Neuronal stem cell (in vitro differentiated cells): Measurements from ENCODE around the gene DRD5.

Source experiments
- DNase-seq: peaks from one replicate; pipeline ENCODE4 v3.0.0-alpha.2; 2013; ENCODE audit warnings: low spot score
- H2AFZ ChIP-seq: one replicate; pipeline ENCODE4 v1.6.1; 2013; ENCODE audit warnings: mild to moderate bottlenecking, low read length, inconsistent platforms
- H2AK5ac ChIP-seq: 2 replicates; pipeline ENCODE4 v1.6.1; 2013; ENCODE audit warnings: low read depth, mild to moderate bottlenecking, inconsistent platforms, low read length, moderate library complexity, mixed read lengths
- H2BK120ac ChIP-seq: 2 replicates; pipeline ENCODE4 v1.6.1; 2013; ENCODE audit warnings: low read depth, mild to moderate bottlenecking, inconsistent platforms, low read length, moderate library complexity, mixed read lengths
- H2BK12ac ChIP-seq: one replicate; pipeline ENCODE4 v1.6.1; 2013; ENCODE audit warnings: low read length, inconsistent platforms
- H2BK15ac ChIP-seq: 2 replicates; pipeline ENCODE4 v1.6.1; 2013; ENCODE audit warnings: mild to moderate bottlenecking, low read length, inconsistent platforms, mixed read lengths
- H2BK5ac ChIP-seq: one replicate; pipeline ENCODE4 v1.6.1; 2013; ENCODE audit warnings: inconsistent platforms, mild to moderate bottlenecking, low read length, moderate library complexity
- H3K14ac ChIP-seq: one replicate; pipeline ENCODE4 v1.6.1; 2013; ENCODE audit warnings: low read length, inconsistent platforms
- H3K18ac ChIP-seq: 2 replicates; pipeline ENCODE4 v1.6.1; 2013; ENCODE audit warnings: low read length, inconsistent platforms
- H3K23ac ChIP-seq: 2 replicates; pipeline ENCODE4 v1.6.1; 2013; ENCODE audit warnings: low read depth, mild to moderate bottlenecking, mixed read lengths, low read length, inconsistent platforms; ENCODE audit not compliant: poor library complexity
- H3K27ac ChIP-seq: replicated peaks from 3 replicates; pipeline ENCODE4 v1.5.1; 2013; ENCODE audit warnings: low read length, inconsistent platforms
- H3K27me3 ChIP-seq, 3 experiments: 2 replicates each; pipeline ENCODE4 v1.6.1; 2013; ENCODE audit warnings: low read length in 3 of 3, mild to moderate bottlenecking in 2 of 3, inconsistent platforms in 1 of 3, low read depth in 1 of 3, mixed read lengths in 1 of 3, moderate library complexity in 1 of 3; ENCODE audit not compliant: control insufficient read depth in 3 of 3, insufficient read depth in 3 of 3
- H3K36me3 ChIP-seq, 2 donors: replicated peaks in 1 of 2; 2 replicates each; pipeline ENCODE4 v1.6.1; 2013; ENCODE audit warnings: low read length in 2 of 2; ENCODE audit not compliant: control insufficient read depth in 2 of 2, insufficient read depth in 2 of 2
- H3K4ac ChIP-seq: 2 replicates; pipeline ENCODE4 v1.6.1; 2013; ENCODE audit warnings: inconsistent platforms, mild to moderate bottlenecking, low read length, moderate library complexity
- H3K4me1 ChIP-seq, 2 donors: 1 replicate in 1 of 2; 2 replicates in 1 of 2; pipeline ENCODE4 v1.6.1; 2013; ENCODE audit warnings: low read length in 2 of 2, low read depth in 1 of 2; ENCODE audit not compliant: control insufficient read depth in 2 of 2, insufficient read depth in 1 of 2
- H3K4me2 ChIP-seq: one replicate; pipeline ENCODE4 v1.6.1; 2013; ENCODE audit warnings: mild to moderate bottlenecking, low read length, inconsistent platforms; ENCODE audit not compliant: insufficient read depth, poor library complexity, severe bottlenecking
- H3K4me3 ChIP-seq, 2 donors: 2 replicates each; pipeline ENCODE4 v1.5.1; 2013; ENCODE audit warnings: low read length in 2 of 2, mild to moderate bottlenecking in 2 of 2, inconsistent platforms in 1 of 2, moderate library complexity in 1 of 2
- H3K79me1 ChIP-seq: one replicate; pipeline ENCODE4 v1.6.1; 2013; ENCODE audit warnings: low read depth, mild to moderate bottlenecking, inconsistent platforms, low read length, moderate library complexity
- H3K9ac ChIP-seq: one replicate; pipeline ENCODE4 v1.6.1; 2013; ENCODE audit warnings: mild to moderate bottlenecking, low read depth, low read length, inconsistent platforms; ENCODE audit not compliant: poor library complexity
- H3K9me3 ChIP-seq, 2 donors: replicated peaks in 1 of 2; 2 replicates each; pipeline versions ENCODE3 to v1.6.1; 2013; ENCODE audit warnings: low read length in 2 of 2, mild to moderate bottlenecking in 2 of 2, inconsistent platforms in 1 of 2, low read depth in 1 of 2, mixed read lengths in 1 of 2, moderate library complexity in 1 of 2; ENCODE audit not compliant: control insufficient read depth in 2 of 2, insufficient read depth in 1 of 2
- H4K8ac ChIP-seq: one replicate; pipeline ENCODE4 v1.6.1; 2013; ENCODE audit warnings: low read depth, mild to moderate bottlenecking, inconsistent platforms, low read length, moderate library complexity
- H4K91ac ChIP-seq: one replicate; pipeline ENCODE4 v1.6.1; 2013; ENCODE audit warnings: low read length, low read depth, mild to moderate bottlenecking, inconsistent platforms; ENCODE audit not compliant: poor library complexity
- WGBS, 2 donors: extraction: QIAGEN DNeasy Blood & Tissue Kit; methylation state at CpG; one replicate each; pipeline ENCODE4 v1.1.7; 2013; ENCODE audit warnings: missing lambda C conversion rate in 2 of 2, mixed read lengths in 1 of 2; ENCODE audit not compliant: insufficient read length in 2 of 2, insufficient replicate concordance in 1 of 2; ENCODE audit errors: extremely low coverage in 2 of 2; 5-methylcytosine and 5-hydroxymethylcytosine counted together

Gene DRD5

DNA sequence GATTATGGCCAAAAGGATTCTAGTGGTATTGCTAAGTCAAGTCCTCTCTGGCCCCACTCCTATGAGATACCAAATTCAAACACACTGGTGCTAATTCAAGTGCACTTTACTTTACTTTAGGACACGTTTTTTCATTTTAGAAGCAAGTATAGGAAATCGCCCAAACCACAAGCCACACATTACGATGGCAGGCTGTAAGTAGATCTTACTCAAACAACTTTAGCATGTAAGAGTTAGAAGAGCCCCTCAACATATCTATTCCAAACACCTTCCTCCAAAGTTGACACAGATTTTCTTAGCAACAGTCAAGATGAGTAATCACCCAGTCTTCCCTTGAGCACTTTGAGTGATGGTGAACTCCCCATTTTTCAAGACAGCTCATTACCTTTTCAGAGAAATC is 43.6 kb downstream of the DRD5 start:
- no peak overlapping the region for H3K4ac ChIP-seq
- H3K4me1 ChIP-seq: no peaks in the 10 kb centered on the region
- H3K4me2 ChIP-seq: no peak overlapping the region
- H3K79me1 ChIP-seq: no peaks in the 10 kb centered on the region
- no peak overlapping the region for H3K4me3 ChIP-seq
- H2BK120ac ChIP-seq: no peak overlapping the region
- H3K18ac ChIP-seq: no peak overlapping the region
- no peak overlapping the region for H2AFZ ChIP-seq
- H3K9me3 ChIP-seq: no peaks in the 10 kb centered on the region
- H2BK15ac ChIP-seq: no peak overlapping the region
- H3K27ac ChIP-seq: no peak overlapping the region
- H2BK5ac ChIP-seq: no peak overlapping the region
- DNase-seq: no peak
- H4K91ac ChIP-seq: no peak overlapping the region
- H3K14ac ChIP-seq: no peak overlapping the region
- WGBS, 2 donors: no CpG with 5 or more reads among the region's 3 CpGs
- no peak overlapping the region for H2BK12ac ChIP-seq
- H3K23ac ChIP-seq: no peak overlapping the region
- no peaks in the 10 kb centered on the region for H3K36me3 ChIP-seq
- no peak overlapping the region for H2AK5ac ChIP-seq
- H3K27me3 ChIP-seq: no peaks in the 10 kb centered on the region
- H4K8ac ChIP-seq: no peak overlapping the region
- no peak overlapping the region for H3K9ac ChIP-seq

GRCh38 chr4:9826551-9826950 is 45.1 kb downstream of the DRD5 start:
- Histone ChIP-seq H3K79me1 (no peaks in the 10 kb centered on the region), H3K4me1 (no peaks in the 10 kb centered on the region), H3K36me3 (no peaks in the 10 kb centered on the region), H3K18ac (no peak overlapping the region), H3K23ac (no peak overlapping the region), H4K91ac (no peak overlapping the region), H3K4me3 (no peak overlapping the region), H2BK5ac (no peak overlapping the region), H2AK5ac (no peak overlapping the region), H4K8ac (no peak overlapping the region), H3K9me3 (no peaks in the 10 kb centered on the region), H2BK12ac (no peak overlapping the region), H3K4ac (no peak overlapping the region), H3K14ac (no peak overlapping the region), H2BK120ac (no peak overlapping the region), H3K4me2 (no peak overlapping the region), H3K27me3 (no peaks in the 10 kb centered on the region), H2BK15ac (no peak overlapping the region), H2AFZ (no peak overlapping the region), H3K27ac (no peak overlapping the region), H3K9ac (no peak overlapping the region)
- WGBS, 2 donors: no CpG with 5 or more reads among the region's 1 CpG
- DNase-seq: no peak

- no peaks in the 10 kb centered on the region for H3K79me1 ChIP-seq
- no peak overlapping the region for H3K23ac ChIP-seq
- H3K18ac ChIP-seq: no peak overlapping the region
- H3K36me3 ChIP-seq: no peaks in the 10 kb centered on the region
- no peak for DNase-seq
- no peaks in the 10 kb centered on the region for H3K27me3 ChIP-seq
- no peak overlapping the region for H3K4me3 ChIP-seq
- H4K91ac ChIP-seq: no peak overlapping the region
- H3K9ac ChIP-seq: no peak overlapping the region
- no peak overlapping the region for H3K4me2 ChIP-seq
- no peak overlapping the region for H2BK5ac ChIP-seq
- no peak overlapping the region for H2BK120ac ChIP-seq
- no peak overlapping the region for H2AFZ ChIP-seq
- H4K8ac ChIP-seq: no peak overlapping the region
- H3K9me3 ChIP-seq: no peaks in the 10 kb centered on the region
- no peak overlapping the region for H3K4ac ChIP-seq
- no peak overlapping the region for H3K27ac ChIP-seq
- H3K14ac ChIP-seq: no peak overlapping the region
- H2BK12ac ChIP-seq: no peak overlapping the region
- H2AK5ac ChIP-seq: no peak overlapping the region
- no CpG with 5 or more reads among the region's 2 CpGs for WGBS, 2 donors
- H2BK15ac ChIP-seq: no peak overlapping the region
- no peaks in the 10 kb centered on the region for H3K4me1 ChIP-seq
Observed at GRCh38 chr4:9832640-9833039, 51.2 kb downstream of the DRD5 start.

DNA sequence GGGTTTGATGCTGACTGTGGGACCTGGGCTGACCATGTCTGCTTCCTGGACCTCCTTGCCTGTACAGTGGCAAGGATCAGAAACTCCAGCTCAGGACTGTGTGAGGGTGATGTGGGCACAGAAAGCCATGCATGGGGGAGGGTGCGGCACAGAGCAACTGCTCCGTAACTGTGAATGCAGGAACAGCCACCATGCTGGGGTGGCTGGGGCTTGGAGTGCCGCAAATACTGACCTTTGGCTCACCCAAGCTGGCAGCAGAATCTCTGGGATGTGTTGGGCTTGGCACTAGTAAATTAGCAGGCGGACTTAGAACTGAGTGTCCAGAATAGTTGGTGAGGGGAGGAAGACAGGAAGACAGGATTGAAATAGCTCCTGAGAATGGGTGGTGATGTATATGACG is 52.0 kb downstream of the DRD5 start:
- Histone ChIP-seq H2AFZ (no peak overlapping the region), H4K8ac (no peak overlapping the region), H3K18ac (no peak overlapping the region), H2BK15ac (no peak overlapping the region), H2BK5ac (no peak overlapping the region), H4K91ac (no peak overlapping the region), H2BK12ac (no peak overlapping the region), H3K4ac (no peak overlapping the region), H3K9me3 (no peaks in the 10 kb centered on the region), H2AK5ac (no peak overlapping the region), H3K27me3 (no peaks in the 10 kb centered on the region), H3K23ac (no peak overlapping the region), H3K9ac (no peak overlapping the region), H3K4me1 (no peaks in the 10 kb centered on the region), H3K36me3 (no peaks in the 10 kb centered on the region), H3K14ac (no peak overlapping the region), H3K27ac (no peak overlapping the region), H3K4me2 (no peak overlapping the region), H2BK120ac (no peak overlapping the region), H3K4me3 (no peak overlapping the region), H3K79me1 (no peaks in the 10 kb centered on the region)
- no peak for DNase-seq
- no CpG with 5 or more reads among the region's 5 CpGs for WGBS, 2 donors
